Adrenal gland (tissue), 5 donors: ENCODE measurements around the gene UCK1.

ENCODE experiments used
- CTCF ChIP-seq, 6 experiments: fragments of 450-650 bp in 4 of 6; fragments of 200-600 bp in 2 of 6; sonication (generic) in 1 of 6; IDR thresholded peaks; 1 replicate in 5 of 6; 2 replicates in 1 of 6; pipeline versions ENCODE4 v1.5.1 to v1.8.0; 2016 to 2021; ENCODE audit warnings: antibody characterized with exemption in 6 of 6, mild to moderate bottlenecking in 2 of 6, moderate library complexity in 1 of 6
- POLR2A ChIP-seq, 2 donors: fragments of 450-650 bp; IDR thresholded peaks; one replicate each; pipeline ENCODE4 v1.6.1; 2017; ENCODE audit warnings: antibody characterized with exemption in 2 of 2, mild to moderate bottlenecking in 2 of 2, moderate library complexity in 1 of 2
- donor health status: DM: no; HTN: no; CAD: no.

DNA sequence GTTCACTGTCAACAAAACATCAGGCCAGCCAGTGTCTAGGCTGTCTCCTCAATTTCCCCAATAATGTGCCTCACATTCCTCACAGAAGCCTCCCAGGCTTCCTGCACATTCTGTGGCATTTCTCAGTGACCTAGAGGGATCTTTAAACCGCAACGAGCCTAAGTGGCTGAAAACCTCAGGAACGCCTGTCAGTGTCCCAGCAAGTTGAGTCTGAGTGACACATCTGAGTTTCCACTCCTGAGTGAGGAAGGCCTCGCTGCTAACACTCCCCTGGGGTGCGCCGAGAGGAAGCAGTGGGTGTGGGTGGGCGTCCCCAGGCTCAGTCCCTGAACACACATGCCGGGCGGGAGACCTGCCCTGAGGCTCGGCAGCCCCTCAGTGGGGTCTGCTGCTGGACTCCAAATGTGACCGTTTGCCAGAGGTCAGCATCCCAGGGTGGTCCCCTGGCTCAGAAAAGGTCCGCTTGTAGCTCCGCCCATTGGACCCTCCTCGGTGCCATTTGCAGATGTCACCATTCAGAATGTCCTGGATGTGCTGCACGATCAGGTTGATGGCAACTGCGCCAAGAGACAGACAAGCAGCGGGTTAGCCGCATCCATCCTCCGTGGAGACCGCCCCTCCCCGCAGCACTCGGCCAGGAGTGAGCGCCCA, 6.3 kb downstream of the UCK1 start:
- TF ChIP-seq CTCF (IDR thresholded peaks at IDR 0.05) (no peak), POLR2A (IDR thresholded peaks at IDR 0.05) (no peak)
